GM12878 (cell line): ENCODE measurements around the gene SGCD. TPM values are rescaled to one million over a fixed set of nuclear protein-coding genes. Genes with fewer than 3 reads are reported as not detected.

Experiments
- ATAC-seq: fragments of 200-7000 bp; cut with Tn5 transposase; 3 replicates; pipeline ENCODE4 v1.9.1; 2020; ENCODE audit warnings: mild to moderate bottlenecking, moderate library complexity
- BruUV-seq: library from RNA; stranded (reverse); fragments of 400-500 nt; replicated peaks from 2 replicates; lab custom pipeline; 2021; lab: Mats Ljungman, UMichigan
- CTCF ChIA-PET: fragments of 300-600 bp; sonication (Branson Sonifier 250); formaldehyde crosslinking; extraction: SDS; loops from one replicate; lab custom pipeline; 2021; ENCODE audit warnings: inconsistent platforms; lab: Yijun Ruan, JAX
- POLR2A ChIA-PET: fragments of 350-600 bp; formaldehyde crosslinking; extraction: SDS; loops from one replicate; lab custom pipeline; 2021; ENCODE audit warnings: inconsistent platforms; lab: Charles Lee
- RAD21 ChIA-PET: fragments of 300-600 bp; sonication (Branson Sonifier 250); formaldehyde crosslinking; loops from one replicate; lab custom pipeline; 2023; ENCODE audit warnings: antibody characterized with exemption; ENCODE audit not compliant: unreplicated experiment; lab: Charles Lee
- SMC1A ChIA-PET: fragments of 300-600 bp; sonication (Branson Sonifier 250); formaldehyde crosslinking; loops from one replicate; lab custom pipeline; 2023; ENCODE audit not compliant: unreplicated experiment, uncharacterized antibody; lab: Charles Lee
- DNase-seq: peaks from one replicate; pipeline ENCODE4 v3.0.0-alpha.2; 2011; ENCODE audit warnings: low read depth, low spot score
- FAIRE-seq: peaks from 3 replicates; lab custom pipeline; 2011; peaks lifted over from hg19 to GRCh38; lab: Jason Lieb, UNC
- H2AFZ ChIP-seq: 2 replicates; pipeline ENCODE4 v1.6.0; 2011; ENCODE audit warnings: low read depth, low read length, control low read depth; ENCODE audit not compliant: control insufficient read depth
- H3K27ac ChIP-seq: 2 replicates; pipeline ENCODE4 v1.5.1; 2011; ENCODE audit warnings: control low read depth; ENCODE audit not compliant: control insufficient read depth, insufficient read depth
- H3K27me3 ChIP-seq, 2 experiments: replicated peaks in 1 of 2; 2 replicates each; pipeline versions ENCODE4 v1.6.0 to v1.6.1; 2011; ENCODE audit warnings: low read length in 1 of 2; ENCODE audit not compliant: control insufficient read depth in 2 of 2, insufficient read depth in 2 of 2
- H3K36me3 ChIP-seq, 2 experiments: 2 replicates each; pipeline ENCODE4 v1.5.1; 2011; ENCODE audit warnings: low read length in 1 of 2; ENCODE audit not compliant: control insufficient read depth in 2 of 2, insufficient read depth in 2 of 2
- H3K4me1 ChIP-seq: 2 replicates; pipeline ENCODE4 v1.6.1; 2011; ENCODE audit warnings: mild to moderate bottlenecking, low read length, moderate library complexity, mixed read lengths; ENCODE audit not compliant: control insufficient read depth, insufficient read depth
- H3K4me2 ChIP-seq: 2 replicates; pipeline ENCODE4 v1.6.0; 2011; ENCODE audit warnings: control low read depth; ENCODE audit not compliant: control insufficient read depth, insufficient read depth
- H3K4me3 ChIP-seq: fragments of 200-600 bp; sonication (generic); 2 replicates; pipeline ENCODE4 v1.5.1; 2016
- H3K79me2 ChIP-seq: 2 replicates; pipeline ENCODE4 v1.6.0; 2011; ENCODE audit warnings: low read length; ENCODE audit not compliant: control insufficient read depth, insufficient read depth
- H3K9ac ChIP-seq: 2 replicates; pipeline ENCODE4 v1.8.0; 2011; ENCODE audit warnings: low read length, control low read depth, mixed read lengths; ENCODE audit not compliant: control insufficient read depth, insufficient read depth
- H3K9me3 ChIP-seq: replicated peaks from 3 replicates; pipeline ENCODE4 v1.5.1; 2011; ENCODE audit warnings: mild to moderate bottlenecking, low read length; ENCODE audit not compliant: control insufficient read depth, insufficient read depth
- H4K20me1 ChIP-seq: 2 replicates; pipeline ENCODE4 v1.6.0; 2011; ENCODE audit not compliant: control insufficient read depth, insufficient read depth
- BCL3 ChIP-seq: IDR thresholded peaks from 2 replicates; pipeline ENCODE4 v1.6.1; 2011; ENCODE audit warnings: borderline replicate concordance, low read depth, mild to moderate bottlenecking, moderate library complexity, low read length; ENCODE audit not compliant: insufficient read depth, poor library complexity, severe bottlenecking
- CEBPB ChIP-seq, 2 experiments: fragments of 150-350 bp in 1 of 2; IDR thresholded peaks; 2 replicates each; pipeline ENCODE4 v1.6.1; 2012 to 2014; ENCODE audit warnings: low read depth in 2 of 2, low read length in 2 of 2, borderline replicate concordance in 1 of 2, inconsistent platforms in 1 of 2
- CEBPZ ChIP-seq: fragments of 150-350 bp; IDR thresholded peaks from 2 replicates; pipeline ENCODE4 v1.6.1; 2016; ENCODE audit warnings: low read depth, low read length
- CTCF ChIP-seq, 3 experiments: IDR thresholded peaks in 2 of 3; conservative IDR thresholded peaks in 1 of 3; 2 replicates each; pipeline ENCODE4 v1.5.1; 2011; ENCODE audit warnings: low read depth in 3 of 3, low read length in 3 of 3, mild to moderate bottlenecking in 3 of 3, control low read depth in 2 of 3, moderate library complexity in 2 of 3, inconsistent platforms in 1 of 3, mixed read lengths in 1 of 3; ENCODE audit not compliant: control insufficient read depth in 2 of 3, insufficient read depth in 1 of 3; ENCODE audit errors: extremely low read depth in 1 of 3
- E4F1 ChIP-seq: fragments of 450-650 bp; IDR thresholded peaks from 2 replicates; pipeline ENCODE4 v1.6.1; 2018; ENCODE audit warnings: borderline replicate concordance, mild to moderate bottlenecking; ENCODE audit not compliant: partially characterized antibody
- FOXM1 ChIP-seq: IDR thresholded peaks from 2 replicates; pipeline ENCODE4 v1.6.1; 2012; ENCODE audit warnings: low read depth, mild to moderate bottlenecking, inconsistent platforms, low read length, moderate library complexity
- HDGF ChIP-seq: fragments of 450-650 bp; IDR thresholded peaks from 2 replicates; pipeline ENCODE4 v1.6.1; 2016; ENCODE audit warnings: antibody characterized with exemption
- NR2C1 ChIP-seq: fragments of 450-650 bp; IDR thresholded peaks from 2 replicates; pipeline ENCODE4 v1.6.1; 2017; ENCODE audit warnings: antibody characterized with exemption, mild to moderate bottlenecking, moderate library complexity
- PAX8 ChIP-seq: fragments of 450-650 bp; IDR thresholded peaks from 2 replicates; pipeline ENCODE4 v1.6.1; 2017; ENCODE audit warnings: mild to moderate bottlenecking, moderate library complexity
- RB1 ChIP-seq: fragments of 450-650 bp; formaldehyde crosslinking; IDR thresholded peaks from 2 replicates; pipeline ENCODE4 v1.6.1; 2017; ENCODE audit warnings: mild to moderate bottlenecking, borderline replicate concordance
- RELA ChIP-seq: fragments of 450-650 bp; IDR thresholded peaks from 2 replicates; pipeline ENCODE4 v1.8.0; 2014; ENCODE audit warnings: borderline replicate concordance; ENCODE audit not compliant: partially characterized antibody
- YY1 ChIP-seq: IDR thresholded peaks from 2 replicates; pipeline ENCODE4 v1.6.1; 2011; ENCODE audit warnings: low read depth, mild to moderate bottlenecking, low read length
- ZNF24 ChIP-seq: fragments of 450-650 bp; IDR thresholded peaks from 2 replicates; pipeline ENCODE4 v1.6.1; 2017; ENCODE audit warnings: antibody characterized with exemption, mild to moderate bottlenecking
- WGBS: methylation state at CpG from one replicate; pipeline ENCODE4 v1.1.6; 2016; ENCODE audit warnings: low lambda C conversion rate; ENCODE audit not compliant: insufficient replicate concordance, insufficient coverage; ENCODE audit errors: missing lambda C conversion rate; 5-methylcytosine and 5-hydroxymethylcytosine counted together
- in situ Hi-C: fragments of 300-500 bp; cut with MboI; formaldehyde crosslinking; loops from 9 replicates; pipeline ENCODE4 v1.14.3; 2018; ENCODE audit warnings: mixed read lengths
- intact Hi-C: fragments of 100-400 bp; cut with micrococcal nuclease; formaldehyde crosslinking; loops from one replicate; pipeline ENCODE4 v1.14.2; 2022; ENCODE audit not compliant: unreplicated experiment
- polyA plus RNA-seq, 11 experiments: library from polyadenylated mRNA; depleted of rRNA in 4 of 11; unstranded in 6 of 11; stranded (reverse) in 5 of 11; fragments of >200 nt; fragmentation: Nextera tagmentation in 4 of 11; fragmentation: Illumina TruSeq in 1 of 11; extraction: Ambion mirVana in 4 of 11; extraction: Trizol in 1 of 11; gene quantifications; 1 replicate in 1 of 11; 2 replicates in 10 of 11; pipeline versions ENCODE4 v1.2.1 to v1.2.3, GENCODE V29; 2011 to 2016; ENCODE audit warnings: inconsistent platforms in 2 of 11, missing spikeins in 2 of 11, low read depth in 1 of 11
- total RNA-seq, 4 experiments: library from RNA; depleted of rRNA in 3 of 4; stranded (reverse); fragments of >200 nt in 3 of 4; fragmentation: Illumina TruSeq in 1 of 4; extraction: Trizol in 1 of 4; gene quantifications; 2 replicates each; pipeline versions ENCODE4 v1.2.1 to v1.2.3, GENCODE V29; 2013 to 2021

The SGCD gene
- total and polyA plus RNA-seq, 10 of the 15 experiments (the other 5 are each of a cell fraction or from before 2014, with no cell fraction given), result 0.06 TPM; not detected in 9

GRCh38 chr5:156402387-156402921 lies 75.5 kb downstream of the SGCD start:
- BruUV-seq, result no TSS peak
- CTCF ChIA-PET, result no interaction called here
- Histone ChIP-seq H3K36me3 (no peaks in the 10 kb centered on the region), H3K79me2 (no peaks in the 10 kb centered on the region), H3K4me3 (peak overlapping the region; percentile 24; the same call in 1 of the 2 replicates), H3K27me3 (no peaks in the 10 kb centered on the region), H4K20me1 (no peaks in the 10 kb centered on the region), H3K9me3 (no peaks in the 10 kb centered on the region), H2AFZ (peak overlapping the region; percentile 90), H3K4me2 (peak overlapping the region; percentile 89), H3K9ac (no peak overlapping the region), H3K4me1 (peaks cover 15% of the 10 kb centered on the region), H3K27ac (no peak overlapping the region; the same call in 1 of the 2 replicates)
- in situ Hi-C loops, result no loop called here
- peak; percentile 96 for ATAC-seq
- POLR2A ChIA-PET, result interaction anchor here (1.2 kb wide), 1 partner anchor 80 kb away, joined by 6 read pairs; no protein-coding TSS in a partner anchor
- peak; percentile 89 for FAIRE-seq
- DNase-seq, result peak; percentile 87
- SMC1A ChIA-PET, result interaction anchor here (1.1 to 1.7 kb wide), 4 partner anchors 8 to 50 kb away, joined by 4 to 5 read pairs (median 4); no protein-coding TSS in a partner anchor
- WGBS, result under 1% methylated on average over 8 of the region's 8 CpGs
- intact Hi-C loops, result loop anchor here (1.0 to 10.0 kb wide), 3 partner anchors 26 to 732 kb away; no protein-coding TSS in a partner anchor
- RAD21 ChIA-PET, result interaction anchor here (0.6 to 1.6 kb wide), 4 partner anchors 25 to 531 kb away, joined by 3 to 7 read pairs (median 3); no protein-coding TSS in a partner anchor
- TF ChIP-seq BCL3 (peak; percentile 82), RB1 (no peak; the same call in 1 of the 2 replicates), CEBPZ (no peak), ZNF24 (no peak), E4F1 (no peak), PAX8 (no peak), YY1 (0 out of 2 replicates have a peak, but pooled peaks have one; percentile 3), CEBPB (IDR thresholded peaks at IDR 0.05; ENCODE audit: borderline replicate concordance in 1 of 2, low read depth in 2 of 2, low read length in 2 of 2) (no peak; a peak in 1 of 4 replicates), HDGF (no peak), FOXM1 (0 out of 2 replicates have a peak, but pooled peaks have one; percentile 73), RELA (peak; percentile 91), NR2C1 (no peak), CTCF (IDR thresholded peaks at IDR 0.05 in 2 of 3, conservative IDR thresholded peaks at IDR 0.05 in 1 of 3; ENCODE audit: control insufficient read depth in 2 of 3, extremely low read depth in 1 of 3, insufficient read depth in 1 of 3, low read depth in 3 of 3, low read length in 3 of 3) (no peak)
